GM19397 (cell line): ENCODE results near the gene MCCD1.

ENCODE experiments used
- ATAC-seq: cut with Tn5 transposase; IDR thresholded peaks from one replicate; pipeline ENCODE4 v1.9.1; 2021; ENCODE audit warnings: mild to moderate bottlenecking, moderate library complexity; ENCODE audit not compliant: unreplicated experiment

The MCCD1 gene

GRCh38 chr6:31568537-31568961 lies 39.8 kb downstream of the MCCD1 start:
- peak; percentile 46 for ATAC-seq

- no peak for ATAC-seq
Observed at GRCh38 chr6:31569861-31570536, 41.2 kb downstream of the MCCD1 start.

GRCh38 chr6:31572041-31572911 lies 43.5 kb downstream of the MCCD1 start, which contains the start of gene LTA:
LTA (plus strand) TSS chr6:31572289; CDS start chr6:31572743, 454 bp downstream.
- peak; percentile 42 for ATAC-seq

- ATAC-seq, result no peak
Observed at GRCh38 chr6:31573239-31574105, 44.7 kb downstream of the MCCD1 start.

- ATAC-seq, result no peak
Observed at GRCh38 chr6:31574106-31575061, 45.6 kb downstream of the MCCD1 start.

- no peak for ATAC-seq
Observed at GRCh38 chr6:31575335-31575901, 46.7 kb downstream of the MCCD1 start, which contains the start of gene TNF. TNF (plus strand) TSS chr6:31575565; CDS start chr6:31575742, 177 bp downstream.

- ATAC-seq, result no peak
Observed at GRCh38 chr6:31575952-31576685, 47.4 kb downstream of the MCCD1 start.

- no peak for ATAC-seq
Observed at GRCh38 chr6:31576897-31577578, 48.3 kb downstream of the MCCD1 start.

- ATAC-seq, result no peak
Observed at GRCh38 chr6:31577579-31577966, 48.8 kb downstream of the MCCD1 start.

- no peak for ATAC-seq
Observed at GRCh38 chr6:31578184-31579118, 49.7 kb downstream of the MCCD1 start.

- no peak for ATAC-seq
Observed at GRCh38 chr6:31579119-31579505, 50.4 kb downstream of the MCCD1 start.
